Body of pancreas (tissue), 4 donors: ENCODE results near the gene CARD8.

Experiments
- CTCF ChIP-seq, 7 experiments: fragments of 450-650 bp in 4 of 7; fragments of 200-600 bp in 3 of 7; sonication (generic) in 3 of 7; IDR thresholded peaks; one replicate each; pipeline ENCODE4 v1.5.1; 2016 to 2019; ENCODE audit warnings: antibody characterized with exemption in 7 of 7
- POLR2A ChIP-seq, 3 donors: fragments of 450-650 bp; IDR thresholded peaks; one replicate each; pipeline ENCODE4 v1.6.1; 2016; ENCODE audit warnings: antibody characterized with exemption in 3 of 3, mild to moderate bottlenecking in 2 of 3

DNA sequence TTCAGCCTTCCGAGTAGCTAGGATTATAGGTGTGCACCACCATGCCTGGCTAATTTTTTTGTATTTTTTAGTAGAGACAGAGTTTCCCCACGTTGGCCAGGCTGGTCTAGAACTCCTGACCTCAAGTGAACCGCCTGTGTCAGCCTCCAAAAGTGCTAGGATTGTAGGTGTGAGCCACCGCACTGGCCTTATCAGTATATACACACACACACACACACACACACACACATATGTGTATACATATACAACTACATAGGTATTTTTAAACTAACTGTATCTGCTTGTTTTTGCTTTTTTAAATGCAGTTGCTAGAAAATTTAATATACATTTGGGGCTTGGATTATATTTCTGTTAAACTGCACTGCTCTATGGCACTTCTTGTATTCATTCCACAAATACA is 3.1 kb downstream of the CARD8 start:
- no peak for TF ChIP-seq POLR2A (IDR thresholded peaks at IDR 0.05)
- TF ChIP-seq CTCF (IDR thresholded peaks at IDR 0.05): no peak
